HEK293T (cell line): ENCODE results near the gene CPED1.
"Not testable (repeated sequence)": the region's sequence is repeated elsewhere in the genome, so short reads cannot be mapped to it uniquely, and the experiment has no call there.

Source experiments
- BHLHE40 ChIP-seq: fragments of 450-650 bp; IDR thresholded peaks from 2 replicates; pipeline ENCODE4 v1.6.1; 2016; ENCODE audit warnings: mild to moderate bottlenecking, moderate library complexity, borderline replicate concordance
- ELF4 ChIP-seq: fragments of 450-650 bp; IDR thresholded peaks from 2 replicates; pipeline ENCODE4 v1.6.1; 2017; ENCODE audit warnings: antibody characterized with exemption
- FOXA1 ChIP-seq: fragments of 450-650 bp; IDR thresholded peaks from 2 replicates; pipeline ENCODE4 v1.6.1; 2016; ENCODE audit warnings: mild to moderate bottlenecking
- FOXM1 ChIP-seq: fragments of 450-650 bp; IDR thresholded peaks from 2 replicates; pipeline ENCODE4 v1.6.1; 2017; ENCODE audit warnings: mild to moderate bottlenecking, borderline replicate concordance
- HDGF ChIP-seq: fragments of 450-650 bp; IDR thresholded peaks from 2 replicates; pipeline ENCODE4 v1.6.1; 2017; ENCODE audit warnings: antibody characterized with exemption, borderline replicate concordance
- L3MBTL2 ChIP-seq: fragments of 450-650 bp; conservative IDR thresholded peaks from 2 replicates; pipeline ENCODE4 v1.6.1; 2016; ENCODE audit warnings: mild to moderate bottlenecking
- NFRKB ChIP-seq: fragments of 450-650 bp; IDR thresholded peaks from 2 replicates; pipeline ENCODE4 v1.6.1; 2016; ENCODE audit warnings: mild to moderate bottlenecking, moderate library complexity
- SP1 ChIP-seq: fragments of 450-650 bp; IDR thresholded peaks from 2 replicates; pipeline ENCODE4 v1.6.1; 2017

DNA sequence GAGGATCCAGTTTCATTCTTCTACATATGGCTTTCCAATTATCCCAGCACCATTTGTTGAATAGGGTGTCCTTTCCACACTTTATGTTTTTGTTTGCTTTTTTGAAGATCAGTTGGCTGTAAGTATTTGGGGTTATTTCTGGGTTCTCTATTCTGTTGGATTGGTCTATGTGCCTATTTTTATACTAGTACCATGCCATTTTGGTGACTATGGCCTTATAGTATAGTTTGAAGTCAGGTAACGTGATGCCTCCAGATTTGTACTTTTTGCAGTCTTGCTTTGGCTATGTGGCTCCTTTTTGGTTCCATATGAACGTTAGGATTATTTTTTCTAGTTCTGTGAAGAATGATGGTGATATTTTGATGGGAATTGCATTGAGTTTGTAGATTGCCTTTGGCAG, 48.8 kb downstream of the CPED1 start:
- TF ChIP-seq FOXM1, BHLHE40, HDGF, FOXA1, SP1, ELF4, L3MBTL2, NFRKB: not testable (repeated sequence)
